Karpas-422 (cell line): ENCODE data around the gene WASL. TPM values are rescaled to one million over a fixed set of nuclear protein-coding genes. Genes with fewer than 3 reads are reported as not detected.

ENCODE experiments used
- DNase-seq: peaks from one replicate; pipeline ENCODE4 v3.0.0-alpha.2; 2015
- H2AFZ ChIP-seq: fragments of 200-600 bp; sonication (generic); 2 replicates; pipeline ENCODE4 v1.6.1; 2014; ENCODE audit warnings: antibody characterized with exemption, low read length, mixed read lengths
- H3K27ac ChIP-seq: fragments of 200-600 bp; sonication (generic); 2 replicates; pipeline ENCODE4 v1.5.1; 2014; ENCODE audit warnings: mild to moderate bottlenecking, low read length, moderate library complexity
- H3K27me3 ChIP-seq: fragments of 200-600 bp; sonication (generic); 2 replicates; pipeline ENCODE4 v1.6.1; 2014; ENCODE audit warnings: low read length, mixed read lengths
- H3K36me3 ChIP-seq: fragments of 200-600 bp; sonication (generic); 2 replicates; pipeline ENCODE4 v1.6.1; 2014; ENCODE audit warnings: low read length, mixed read lengths; ENCODE audit not compliant: insufficient read depth
- H3K4me1 ChIP-seq: fragments of 200-600 bp; sonication (generic); 2 replicates; pipeline ENCODE4 v1.6.1; 2014; ENCODE audit warnings: mild to moderate bottlenecking, low read length, mixed read lengths
- H3K4me2 ChIP-seq: fragments of 200-600 bp; sonication (generic); 2 replicates; pipeline ENCODE4 v1.6.1; 2014; ENCODE audit warnings: low read length, low read depth, mild to moderate bottlenecking; ENCODE audit not compliant: poor library complexity, severe bottlenecking
- H3K4me3 ChIP-seq: fragments of 200-600 bp; sonication (generic); 2 replicates; pipeline ENCODE4 v1.5.1; 2014; ENCODE audit warnings: mild to moderate bottlenecking, antibody characterized with exemption, low read length, mixed read lengths
- H3K79me2 ChIP-seq: fragments of 200-600 bp; sonication (generic); 2 replicates; pipeline ENCODE4 v1.6.1; 2014; ENCODE audit warnings: mild to moderate bottlenecking, low read length, mixed read lengths
- H3K9ac ChIP-seq: fragments of 200-600 bp; sonication (generic); 2 replicates; pipeline ENCODE4 v1.6.0; 2014; ENCODE audit warnings: low read length
- H3K9me2 ChIP-seq: fragments of 200-600 bp; sonication (generic), shearing (Covaris generic); replicated peaks from 2 replicates; pipeline ENCODE4 v1.6.0; 2014; ENCODE audit warnings: mild to moderate bottlenecking, low read length, moderate library complexity; ENCODE audit not compliant: insufficient read depth
- H3K9me3 ChIP-seq: fragments of 300-700, 200-600 bp; sonication (generic); 2 replicates; pipeline ENCODE4 v1.6.1; 2014; ENCODE audit warnings: low read length, mixed read lengths
- H4K20me1 ChIP-seq: fragments of 200-600 bp; sonication (generic); 2 replicates; pipeline ENCODE4 v1.6.1; 2014; ENCODE audit warnings: mild to moderate bottlenecking, antibody characterized with exemption, low read length, low read depth; ENCODE audit not compliant: insufficient read depth
- total RNA-seq: library from RNA; depleted of rRNA; stranded (reverse); fragments of >200 nt; shearing (Covaris generic); gene quantifications from 2 replicates; pipeline ENCODE4 v1.2.3, GENCODE V29; 2014; ENCODE audit warnings: low replicate concordance

The WASL gene
- total RNA-seq, 1 experiment from 2014 or later: 12.1 TPM

DNA sequence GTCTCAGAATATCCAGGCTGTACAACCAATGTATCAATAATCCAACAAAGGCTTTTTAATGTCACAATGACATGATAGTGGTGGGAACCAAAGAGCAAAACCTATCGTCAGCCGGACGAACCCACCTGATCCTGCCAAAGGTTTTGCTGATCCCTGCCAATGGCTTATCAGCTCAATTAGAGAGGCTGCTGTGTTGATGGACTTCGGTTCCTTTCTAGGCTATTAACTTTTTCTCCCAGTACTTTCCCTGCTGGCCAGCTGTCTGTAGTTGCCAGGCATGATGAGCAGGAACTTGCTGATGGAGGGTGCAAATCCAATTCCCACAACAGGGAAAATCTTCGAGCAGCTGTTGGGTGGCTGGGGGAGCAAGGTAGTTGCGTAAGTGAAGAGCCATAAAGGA is 90.8 kb downstream of the WASL start:
- no peak for DNase-seq
- Histone ChIP-seq H3K79me2 (no peaks in the 10 kb centered on the region), H3K9ac (no peak overlapping the region), H3K4me3 (no peak overlapping the region), H3K4me2 (no peak overlapping the region), H4K20me1 (no peaks in the 10 kb centered on the region), H3K27me3 (no peaks in the 10 kb centered on the region), H3K36me3 (no peaks in the 10 kb centered on the region), H3K4me1 (no peaks in the 10 kb centered on the region), H2AFZ (no peak overlapping the region), H3K9me3 (no peaks in the 10 kb centered on the region), H3K9me2 (no peaks in the 10 kb centered on the region), H3K27ac (no peak overlapping the region)

DNA sequence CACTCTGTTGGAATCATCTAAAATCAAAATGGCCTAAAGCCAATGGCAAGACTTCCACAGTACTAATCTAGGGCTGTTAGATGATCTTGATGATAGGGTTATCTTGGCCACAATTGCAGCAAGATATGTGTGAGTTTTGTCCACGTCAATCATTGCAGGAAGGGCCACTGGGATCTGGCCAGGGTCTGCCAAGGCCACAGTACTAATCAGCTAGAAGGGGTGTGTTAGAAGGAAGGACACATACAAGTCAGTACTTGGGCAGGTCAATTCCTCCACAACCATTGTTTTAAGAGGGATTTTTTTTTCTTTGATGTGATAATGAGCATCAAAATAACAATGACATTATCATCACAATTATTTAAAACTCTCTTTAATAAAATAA is 91.5 kb downstream of the WASL start:
- Histone ChIP-seq H3K79me2 (no peaks in the 10 kb centered on the region), H3K27me3 (no peaks in the 10 kb centered on the region), H3K4me1 (no peaks in the 10 kb centered on the region), H3K4me3 (no peak overlapping the region), H3K9me3 (no peaks in the 10 kb centered on the region), H3K9ac (no peak overlapping the region), H3K36me3 (no peaks in the 10 kb centered on the region), H3K27ac (no peak overlapping the region), H3K9me2 (no peaks in the 10 kb centered on the region), H3K4me2 (no peak overlapping the region), H4K20me1 (no peaks in the 10 kb centered on the region), H2AFZ (no peak overlapping the region)
- DNase-seq: no peak

DNA sequence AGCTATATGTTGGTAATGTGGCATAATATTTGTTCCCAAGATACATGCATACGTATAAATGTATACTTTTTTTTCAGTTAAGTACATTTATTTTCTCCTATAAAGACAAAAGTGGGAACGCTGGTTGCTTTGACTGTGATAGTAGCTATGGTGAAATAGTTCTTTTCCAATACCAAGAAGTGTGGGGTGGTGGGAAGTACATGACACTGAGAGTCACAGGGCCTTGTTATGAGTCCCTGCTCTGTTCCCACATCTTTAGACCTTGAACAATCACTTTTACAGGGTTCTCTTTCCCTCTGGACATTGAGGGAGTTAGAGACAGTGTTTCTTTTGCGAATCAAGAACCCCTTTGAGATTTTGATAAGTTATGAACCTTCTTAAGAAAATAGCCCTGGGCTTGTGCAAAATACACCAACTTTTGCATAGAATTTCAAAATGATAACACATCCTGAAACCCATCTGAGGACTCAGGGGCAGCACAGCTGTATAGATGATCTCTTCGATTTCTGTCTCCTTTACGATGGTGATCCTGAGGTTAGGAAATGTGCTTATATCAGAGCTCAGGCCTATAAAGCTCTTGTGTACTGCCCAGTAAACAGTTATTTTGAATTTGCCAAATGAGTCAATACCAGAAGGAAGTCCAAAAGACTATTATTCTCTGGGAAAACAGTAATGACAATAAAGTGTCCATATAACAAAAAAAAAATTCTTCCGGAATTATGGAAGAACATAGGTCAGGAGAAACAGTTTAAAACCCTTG is 92.1 kb downstream of the WASL start:
- Histone ChIP-seq H3K36me3 (no peaks in the 10 kb centered on the region), H4K20me1 (no peaks in the 10 kb centered on the region), H3K79me2 (no peaks in the 10 kb centered on the region), H3K4me1 (no peaks in the 10 kb centered on the region), H3K4me3 (no peak overlapping the region), H3K9ac (no peak overlapping the region), H3K9me3 (no peaks in the 10 kb centered on the region), H3K9me2 (no peaks in the 10 kb centered on the region), H2AFZ (no peak overlapping the region), H3K4me2 (no peak overlapping the region), H3K27ac (no peak overlapping the region), H3K27me3 (no peaks in the 10 kb centered on the region)
- DNase-seq: no peak

DNA sequence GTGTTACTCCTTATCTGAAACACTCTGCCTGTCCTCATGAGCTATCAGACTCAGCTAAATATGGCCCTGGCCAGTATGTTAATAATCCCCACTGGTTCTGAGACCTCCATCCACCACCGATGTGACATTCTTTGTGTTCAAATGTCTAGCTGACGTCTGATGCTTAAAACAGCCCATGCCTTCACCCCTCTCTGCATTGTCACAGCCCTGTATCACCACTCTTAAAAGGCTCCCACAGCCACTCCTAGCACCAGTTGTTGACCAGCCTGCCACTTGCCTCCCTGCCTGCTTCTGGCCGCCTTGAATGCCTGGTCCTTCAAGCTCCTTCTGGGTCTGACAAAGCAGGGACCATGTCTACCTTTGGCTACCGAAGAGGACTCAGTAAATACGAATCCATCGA is 93.2 kb downstream of the WASL start, which contains the start of gene LMOD2:
LMOD2 (plus strand) TSS at position 253 of the 400 bp plus-strand sequence; CDS start at position 351, 98 bp downstream.
- no peaks in the 10 kb centered on the region for H3K9me2 ChIP-seq
- H3K36me3 ChIP-seq: no peaks in the 10 kb centered on the region
- H2AFZ ChIP-seq: no peak within 1 kb of the TSS
- H3K4me1 ChIP-seq: no peaks in the 10 kb centered on the region
- DNase-seq: no peak
- no peaks in the 10 kb centered on the region for H3K9me3 ChIP-seq
- no peaks in the 10 kb centered on the region for H3K27me3 ChIP-seq
- no peak within 1 kb of the TSS for H3K27ac ChIP-seq
- H4K20me1 ChIP-seq: no peaks in the 10 kb centered on the region
- no peak within 1 kb of the TSS for H3K4me2 ChIP-seq
- H3K4me3 ChIP-seq: no peak within 1 kb of the TSS
- no peak within 1 kb of the TSS for H3K9ac ChIP-seq
- H3K79me2 ChIP-seq: no peaks in the 10 kb centered on the region

DNA sequence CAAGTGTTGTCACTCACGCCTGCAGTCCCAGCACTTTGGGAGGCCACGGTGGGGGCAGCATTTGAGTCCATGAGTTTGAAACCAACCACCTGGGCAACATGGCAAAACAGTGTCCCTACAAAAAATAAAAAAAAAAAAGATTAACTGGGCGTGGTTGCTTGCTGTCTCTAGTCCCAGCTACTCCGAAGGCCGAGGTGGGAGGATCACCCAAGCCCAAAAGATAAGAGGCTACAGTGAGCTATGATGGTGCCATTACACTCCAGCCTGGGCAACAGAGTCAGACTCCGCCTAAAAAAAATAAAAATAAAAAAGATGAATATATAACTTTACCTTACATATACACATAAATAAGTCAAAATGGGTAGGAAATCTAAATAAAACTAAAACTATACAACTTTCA is 95.6 kb downstream of the WASL start:
- Histone ChIP-seq H3K9me2 (no peaks in the 10 kb centered on the region), H3K9ac (no peak overlapping the region), H3K27ac (no peak overlapping the region), H2AFZ (no peak overlapping the region), H3K27me3 (no peaks in the 10 kb centered on the region), H3K4me1 (no peaks in the 10 kb centered on the region), H3K36me3 (no peaks in the 10 kb centered on the region), H3K79me2 (no peaks in the 10 kb centered on the region), H3K9me3 (no peaks in the 10 kb centered on the region), H3K4me3 (no peak overlapping the region), H3K4me2 (no peak overlapping the region), H4K20me1 (no peaks in the 10 kb centered on the region)
- DNase-seq: no peak

DNA sequence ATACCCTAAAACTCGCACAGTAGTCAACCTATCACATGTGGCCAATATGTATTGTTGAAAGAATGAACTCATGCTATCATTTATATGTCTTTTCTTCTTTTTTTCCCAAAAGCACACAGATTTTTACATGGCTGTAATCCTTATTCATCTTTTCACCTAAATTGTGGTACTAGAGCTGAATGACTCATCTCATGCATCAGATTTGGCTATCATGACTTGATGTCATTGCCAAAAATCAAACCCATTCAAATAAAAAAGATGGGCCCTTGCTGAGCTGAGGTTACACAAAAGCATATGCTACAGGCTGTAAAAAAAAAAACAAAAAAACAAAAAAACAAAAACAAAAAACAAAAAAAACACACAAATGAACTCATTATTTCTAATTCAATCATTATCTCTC is 96.4 kb downstream of the WASL start:
- no peaks in the 10 kb centered on the region for H3K27me3 ChIP-seq
- no peak overlapping the region for H3K9ac ChIP-seq
- H3K9me2 ChIP-seq: no peaks in the 10 kb centered on the region
- H3K36me3 ChIP-seq: no peaks in the 10 kb centered on the region
- no peak overlapping the region for H3K4me2 ChIP-seq
- no peak for DNase-seq
- no peaks in the 10 kb centered on the region for H4K20me1 ChIP-seq
- H3K79me2 ChIP-seq: no peaks in the 10 kb centered on the region
- no peak overlapping the region for H3K4me3 ChIP-seq
- H3K9me3 ChIP-seq: no peaks in the 10 kb centered on the region
- no peak overlapping the region for H3K27ac ChIP-seq
- no peaks in the 10 kb centered on the region for H3K4me1 ChIP-seq
- no peak overlapping the region for H2AFZ ChIP-seq

DNA sequence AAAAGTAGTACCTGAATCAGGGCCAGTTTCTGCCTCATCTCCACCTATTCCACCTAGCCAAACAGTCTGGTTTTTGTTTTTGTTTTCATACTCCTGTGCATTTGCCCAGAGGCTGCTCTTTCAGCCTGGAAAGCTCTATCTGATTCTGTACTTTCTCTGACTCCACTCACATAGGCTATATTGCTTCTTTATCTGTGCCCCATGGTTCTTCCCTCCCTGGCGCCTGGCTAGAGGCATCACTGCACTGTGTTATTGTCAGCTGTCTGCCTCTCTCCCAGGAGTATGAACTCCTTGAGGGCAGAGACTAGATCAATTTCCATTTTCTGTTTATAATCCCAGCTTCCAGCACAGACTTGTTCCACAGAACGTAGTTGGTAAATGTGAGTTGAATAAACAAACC is 98.2 kb downstream of the WASL start:
- no peak overlapping the region for H2AFZ ChIP-seq
- no peaks in the 10 kb centered on the region for H3K4me1 ChIP-seq
- H3K79me2 ChIP-seq: no peaks in the 10 kb centered on the region
- no peaks in the 10 kb centered on the region for H3K36me3 ChIP-seq
- no peaks in the 10 kb centered on the region for H3K9me3 ChIP-seq
- no peak overlapping the region for H3K27ac ChIP-seq
- H4K20me1 ChIP-seq: no peaks in the 10 kb centered on the region
- DNase-seq: no peak
- no peaks in the 10 kb centered on the region for H3K27me3 ChIP-seq
- no peak overlapping the region for H3K4me3 ChIP-seq
- no peaks in the 10 kb centered on the region for H3K9me2 ChIP-seq
- H3K9ac ChIP-seq: no peak overlapping the region
- H3K4me2 ChIP-seq: no peak overlapping the region

DNA sequence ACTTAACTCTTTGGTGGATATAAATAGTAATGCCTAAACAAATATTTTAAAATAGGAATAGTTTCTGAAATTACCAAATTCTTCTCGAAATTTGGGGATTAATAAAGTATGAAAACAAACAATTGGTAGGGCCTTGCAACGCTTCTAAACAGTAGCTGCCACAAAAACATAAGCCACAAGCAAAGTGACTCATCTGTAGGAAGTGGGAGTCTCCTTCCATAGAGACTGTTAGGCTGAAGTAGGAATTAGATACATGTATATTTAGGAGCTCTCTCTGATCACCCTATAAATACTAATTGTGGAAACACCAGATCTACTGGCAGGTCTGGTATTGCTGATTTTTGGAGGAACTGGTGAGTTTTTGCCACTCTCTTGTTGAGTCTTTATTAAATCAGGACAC is 98.8 kb downstream of the WASL start:
- DNase-seq: no peak
- no peak overlapping the region for H3K27ac ChIP-seq
- H3K4me3 ChIP-seq: no peak overlapping the region
- no peak overlapping the region for H3K4me2 ChIP-seq
- H3K36me3 ChIP-seq: no peaks in the 10 kb centered on the region
- no peaks in the 10 kb centered on the region for H3K27me3 ChIP-seq
- no peaks in the 10 kb centered on the region for H3K9me3 ChIP-seq
- H2AFZ ChIP-seq: no peak overlapping the region
- no peak overlapping the region for H3K9ac ChIP-seq
- H4K20me1 ChIP-seq: no peaks in the 10 kb centered on the region
- no peaks in the 10 kb centered on the region for H3K9me2 ChIP-seq
- no peaks in the 10 kb centered on the region for H3K4me1 ChIP-seq
- no peaks in the 10 kb centered on the region for H3K79me2 ChIP-seq
